Activated naive CD8-positive, alpha-beta T cell treated with anti-CD3 and anti-CD28 coated beads for 36 hours (primary cell): ENCODE results near the gene SFT2D1. TPM values are rescaled to one million over a fixed set of nuclear protein-coding genes. Genes with fewer than 3 reads are reported as not detected.
A peak's percentile ranks its signal among the peaks of the same experiment; 100 is the strongest.
"Not testable (repeated sequence)": the region's sequence is repeated elsewhere in the genome, so short reads cannot be mapped to it uniquely, and the experiment has no call there.

Source experiments
- DNase-seq: peaks from one replicate; pipeline ENCODE4 v3.0.0; 2021
- H3K27ac Mint-ChIP-seq: one replicate; pipeline ENCODE4 v1.8.0; 2022; ENCODE audit warnings: mild to moderate bottlenecking, moderate library complexity, mixed read lengths
- H3K27me3 Mint-ChIP-seq: one replicate; pipeline ENCODE4 v1.8.0; 2022; ENCODE audit warnings: mild to moderate bottlenecking, mixed read lengths
- H3K36me3 Mint-ChIP-seq: one replicate; pipeline ENCODE4 v1.8.0; 2021; ENCODE audit warnings: mild to moderate bottlenecking, mixed read lengths
- H3K4me1 Mint-ChIP-seq: one replicate; pipeline ENCODE4 v1.8.0; 2021; ENCODE audit warnings: mixed read lengths
- H3K4me3 Mint-ChIP-seq: one replicate; pipeline ENCODE4 v1.8.0; 2022; ENCODE audit warnings: mild to moderate bottlenecking, moderate library complexity, mixed read lengths
- H3K9me3 Mint-ChIP-seq: one replicate; pipeline ENCODE4 v1.8.0; 2022; ENCODE audit warnings: mixed read lengths
- total RNA-seq, 2 experiments: library from RNA; stranded (reverse); gene quantifications; one replicate each; pipeline ENCODE4 v1.2.3, GENCODE V29; 2021

SFT2D1 gene
- total RNA-seq, 2 experiments from 2014 or later: 46.3 to 47.5 TPM

DNA sequence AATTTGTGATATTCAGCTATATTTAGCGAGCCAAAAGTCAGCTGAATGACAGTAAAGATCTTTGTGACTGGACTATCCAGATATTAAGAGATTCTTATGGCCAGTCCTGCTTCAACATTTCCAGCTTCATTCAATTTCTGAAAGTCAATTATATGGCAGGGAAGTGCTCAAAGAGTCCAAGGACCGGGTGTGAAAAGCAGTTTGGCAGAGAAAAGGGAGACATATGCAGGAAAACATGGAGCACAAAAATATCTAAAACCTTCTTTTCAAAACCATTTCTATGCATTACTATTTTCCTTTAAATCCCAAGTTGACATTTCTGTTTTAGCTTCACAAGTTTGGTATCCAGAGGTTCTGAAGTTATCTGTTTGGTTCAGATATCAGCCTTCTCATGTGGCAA, 35.4 kb upstream of the SFT2D1 start:
- DNase-seq: no peak
- H3K36me3 Mint-ChIP-seq: peaks cover 8% of the 10 kb centered on the region
- no peak overlapping the region for H3K4me3 Mint-ChIP-seq
- no peaks in the 10 kb centered on the region for H3K27me3 Mint-ChIP-seq
- H3K4me1 Mint-ChIP-seq: peaks cover 24% of the 10 kb centered on the region
- H3K9me3 Mint-ChIP-seq: no peaks in the 10 kb centered on the region
- no peak overlapping the region for H3K27ac Mint-ChIP-seq

DNA sequence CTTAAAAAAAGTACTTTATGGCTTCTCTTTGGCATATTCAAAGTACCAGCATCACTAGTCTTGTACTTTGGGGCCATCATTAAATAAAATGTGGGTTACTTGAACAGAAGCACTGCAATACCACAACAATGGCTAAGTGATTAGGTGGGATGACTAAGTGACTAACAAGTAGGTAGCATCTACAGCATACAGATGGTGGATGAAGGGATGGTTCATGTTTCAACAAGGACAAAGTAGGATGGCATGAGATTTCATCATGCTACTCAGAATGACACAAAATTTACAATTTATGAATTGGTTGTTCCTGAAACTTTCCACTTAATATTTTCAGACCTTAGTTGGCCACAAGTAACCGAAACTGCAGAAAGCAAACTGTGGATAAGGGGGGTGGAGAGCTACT, 32.7 kb upstream of the SFT2D1 start:
- no peaks in the 10 kb centered on the region for H3K27me3 Mint-ChIP-seq
- H3K36me3 Mint-ChIP-seq: peaks cover 8% of the 10 kb centered on the region
- H3K4me3 Mint-ChIP-seq: no peak overlapping the region
- no peak for DNase-seq
- H3K27ac Mint-ChIP-seq: peak overlapping the region; percentile 31
- no peaks in the 10 kb centered on the region for H3K9me3 Mint-ChIP-seq
- H3K4me1 Mint-ChIP-seq: peaks cover 14% of the 10 kb centered on the region

DNA sequence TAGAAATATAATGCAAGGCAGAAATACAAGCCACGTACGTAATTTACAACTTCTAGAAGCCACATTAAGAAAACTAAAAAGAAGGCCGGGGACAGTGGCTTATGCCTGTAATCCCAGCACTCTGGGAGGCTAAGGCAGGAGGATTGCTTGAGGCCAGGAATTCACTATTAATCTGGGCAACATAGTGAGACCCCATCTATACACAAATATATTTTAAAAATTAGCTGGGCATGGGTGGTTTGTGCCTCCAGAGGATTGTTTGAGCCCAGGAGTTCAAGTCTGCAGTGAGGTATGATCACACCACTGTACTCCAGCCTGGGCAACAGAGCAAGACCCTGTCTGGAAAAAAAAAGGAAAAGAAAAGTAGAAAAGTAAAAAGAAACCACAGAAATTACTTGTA, 28.1 kb upstream of the SFT2D1 start:
- DNase-seq: no peak
- Mint-ChIP-seq H3K4me1 (peaks cover 10% of the 10 kb centered on the region), H3K9me3 (no peaks in the 10 kb centered on the region), H3K27me3 (no peaks in the 10 kb centered on the region), H3K27ac (no peak overlapping the region), H3K36me3 (peaks cover 13% of the 10 kb centered on the region), H3K4me3 (no peak overlapping the region)

DNA sequence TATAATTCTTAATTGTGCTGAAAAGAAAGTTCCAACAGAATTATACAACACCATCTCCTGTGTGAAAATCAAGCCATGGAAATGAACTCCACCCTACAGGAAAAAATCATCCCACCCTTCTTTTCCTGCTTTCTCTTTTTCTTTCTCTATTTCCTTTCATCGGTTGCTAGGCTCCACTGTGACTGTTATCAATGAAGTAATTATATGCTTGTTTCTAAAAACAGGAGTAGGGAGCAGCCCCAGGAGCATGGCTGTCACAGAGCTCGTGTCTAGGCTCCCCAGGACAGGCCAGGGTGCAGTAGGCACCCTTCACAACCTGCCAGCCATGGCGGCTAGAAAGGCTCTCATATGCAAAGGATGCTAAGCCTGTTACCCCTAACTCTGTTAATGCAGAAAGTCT, 27.4 kb upstream of the SFT2D1 start:
- Mint-ChIP-seq H3K4me1 (peaks cover 3% of the 10 kb centered on the region), H3K4me3 (no peak overlapping the region), H3K27me3 (no peaks in the 10 kb centered on the region), H3K9me3 (no peaks in the 10 kb centered on the region), H3K27ac (no peak overlapping the region), H3K36me3 (peaks cover 8% of the 10 kb centered on the region)
- DNase-seq: no peak

DNA sequence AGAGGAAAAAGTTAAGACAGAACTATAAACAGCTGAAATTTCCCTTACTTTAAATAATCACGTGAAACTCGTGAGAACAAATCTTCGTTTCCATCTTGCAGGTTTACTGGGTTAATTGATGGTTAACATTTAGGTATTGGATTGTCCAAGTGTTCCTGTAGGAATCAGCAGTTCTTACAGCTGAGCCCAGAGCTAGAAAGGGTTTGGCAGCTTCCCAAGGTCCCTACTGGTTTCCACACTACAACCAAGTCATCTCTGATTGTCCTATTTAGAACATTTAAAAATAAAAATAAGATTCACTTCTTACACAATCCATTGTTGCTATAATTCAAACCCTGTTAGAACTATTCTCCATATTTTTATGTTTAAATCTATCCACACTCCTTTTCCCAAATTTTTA, 24.6 kb upstream of the SFT2D1 start:
- H3K27ac Mint-ChIP-seq: no peak overlapping the region
- DNase-seq: no peak
- no peaks in the 10 kb centered on the region for H3K27me3 Mint-ChIP-seq
- no peaks in the 10 kb centered on the region for H3K9me3 Mint-ChIP-seq
- H3K4me1 Mint-ChIP-seq: no peaks in the 10 kb centered on the region
- H3K4me3 Mint-ChIP-seq: no peak overlapping the region
- peaks cover 4% of the 10 kb centered on the region for H3K36me3 Mint-ChIP-seq

DNA sequence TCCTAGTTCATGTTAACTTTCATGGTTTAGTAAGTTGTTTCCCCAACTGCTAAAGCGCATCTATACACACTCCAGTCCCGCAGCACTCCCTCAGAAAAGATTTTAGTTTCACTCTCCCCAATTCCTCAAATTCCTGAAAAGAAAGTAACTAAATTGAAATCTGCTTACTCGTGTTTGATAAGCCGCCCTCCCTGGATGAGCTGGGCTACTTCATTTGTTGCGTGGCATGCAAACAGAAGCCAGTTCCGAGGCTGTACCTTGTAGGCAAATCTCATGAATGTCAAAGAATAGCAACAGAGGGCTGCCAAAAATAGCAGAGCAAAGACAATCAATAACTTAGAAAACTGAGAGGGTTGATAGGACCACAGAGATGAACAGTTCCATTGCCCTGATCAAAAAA, 23.5 kb upstream of the SFT2D1 start:
- no peak overlapping the region for H3K4me3 Mint-ChIP-seq
- no peak for DNase-seq
- no peak overlapping the region for H3K27ac Mint-ChIP-seq
- no peaks in the 10 kb centered on the region for H3K27me3 Mint-ChIP-seq
- H3K36me3 Mint-ChIP-seq: peaks cover 4% of the 10 kb centered on the region
- H3K4me1 Mint-ChIP-seq: no peaks in the 10 kb centered on the region
- no peaks in the 10 kb centered on the region for H3K9me3 Mint-ChIP-seq

DNA sequence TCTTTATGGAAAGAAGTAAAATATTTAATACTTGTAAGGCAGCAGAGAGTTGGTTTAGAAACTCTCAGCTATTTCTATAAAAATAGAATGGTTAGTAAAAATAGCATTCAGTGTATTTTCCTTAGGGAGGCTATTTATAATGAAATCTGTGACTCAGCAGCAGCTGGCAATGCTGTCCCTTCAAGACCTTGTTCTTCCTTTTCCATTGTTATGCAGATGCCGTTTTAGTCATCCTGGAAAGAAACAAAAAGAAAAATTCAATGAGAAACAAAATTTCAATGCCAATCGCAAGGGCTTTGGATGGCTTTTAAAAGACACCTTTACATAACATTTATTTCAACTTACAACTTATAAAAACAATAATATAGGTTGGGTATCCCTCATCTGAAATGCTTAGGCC, 22.9 kb upstream of the SFT2D1 start:
- Mint-ChIP-seq H3K9me3 (no peaks in the 10 kb centered on the region), H3K27me3 (no peaks in the 10 kb centered on the region), H3K4me3 (no peak overlapping the region), H3K4me1 (no peaks in the 10 kb centered on the region), H3K27ac (no peak overlapping the region), H3K36me3 (peaks cover 4% of the 10 kb centered on the region)
- no peak for DNase-seq

DNA sequence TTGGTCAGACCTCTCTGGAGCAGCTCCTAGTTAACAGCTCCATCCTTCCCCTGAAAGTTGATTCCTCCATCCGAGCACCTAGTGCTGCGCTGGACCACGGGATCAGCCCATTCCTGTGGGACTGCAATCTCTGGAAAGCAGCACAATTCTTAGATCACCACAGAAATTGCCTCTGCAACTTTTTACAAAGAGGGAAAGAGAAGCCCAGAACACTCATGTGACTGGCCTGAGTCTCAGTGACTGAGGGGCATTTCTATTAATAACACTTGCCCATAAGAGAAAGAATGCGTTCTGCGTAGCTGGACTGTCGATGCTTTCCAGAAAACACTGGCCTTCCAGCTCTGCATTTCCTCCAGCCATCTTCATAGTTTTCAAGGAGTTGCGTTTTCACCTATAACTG, 22.1 kb upstream of the SFT2D1 start:
- Mint-ChIP-seq H3K4me3 (no peak overlapping the region), H3K9me3 (no peaks in the 10 kb centered on the region), H3K36me3 (peaks cover 2% of the 10 kb centered on the region), H3K27ac (no peak overlapping the region), H3K27me3 (no peaks in the 10 kb centered on the region), H3K4me1 (no peaks in the 10 kb centered on the region)
- no peak for DNase-seq

DNA sequence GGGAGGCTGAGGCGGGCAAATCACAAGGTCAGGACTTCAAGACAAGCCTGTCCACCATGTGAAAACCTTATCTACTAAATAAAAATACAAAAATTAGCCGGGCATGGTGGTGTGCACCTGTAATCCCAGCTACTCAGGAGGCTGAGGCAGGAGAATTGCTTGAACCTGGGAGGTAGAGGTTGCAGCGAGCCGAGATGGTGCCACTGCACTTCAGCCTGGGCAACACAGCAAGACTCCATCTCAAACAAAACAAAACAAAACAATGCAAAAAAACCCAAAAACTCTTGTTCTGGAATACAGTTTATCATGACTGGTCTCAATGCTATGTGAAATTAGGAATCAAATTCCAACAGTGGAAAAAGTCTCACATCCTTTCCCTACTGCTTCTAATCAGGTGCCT, 20.1 kb upstream of the SFT2D1 start:
- H3K27me3 Mint-ChIP-seq, H3K4me3 Mint-ChIP-seq, H3K27ac Mint-ChIP-seq, H3K4me1 Mint-ChIP-seq, H3K36me3 Mint-ChIP-seq, DNase-seq, H3K9me3 Mint-ChIP-seq: not testable (repeated sequence)

DNA sequence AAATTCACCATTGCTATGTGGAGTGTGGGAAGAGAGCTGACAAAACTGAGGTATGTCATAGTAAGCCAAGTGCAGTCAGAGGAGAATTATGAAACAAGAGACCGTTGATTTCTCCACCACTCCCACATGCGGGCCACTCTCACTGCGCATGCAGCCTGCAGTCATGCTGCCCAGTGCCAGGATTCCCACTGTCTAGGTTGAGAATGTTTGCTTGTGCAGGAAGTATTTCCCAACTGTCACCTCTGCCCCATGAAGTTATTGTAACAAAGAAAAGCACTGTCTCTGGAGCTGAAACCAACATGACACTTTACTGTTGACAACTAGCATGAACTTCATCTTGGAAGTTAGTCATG, 18.7 kb upstream of the SFT2D1 start:
- H3K27me3 Mint-ChIP-seq: peaks cover 9% of the 10 kb centered on the region
- H3K36me3 Mint-ChIP-seq: no peaks in the 10 kb centered on the region
- no peaks in the 10 kb centered on the region for H3K4me1 Mint-ChIP-seq
- H3K4me3 Mint-ChIP-seq: no peak overlapping the region
- H3K27ac Mint-ChIP-seq: no peak overlapping the region
- peaks cover 5% of the 10 kb centered on the region for H3K9me3 Mint-ChIP-seq
- no peak for DNase-seq

DNA sequence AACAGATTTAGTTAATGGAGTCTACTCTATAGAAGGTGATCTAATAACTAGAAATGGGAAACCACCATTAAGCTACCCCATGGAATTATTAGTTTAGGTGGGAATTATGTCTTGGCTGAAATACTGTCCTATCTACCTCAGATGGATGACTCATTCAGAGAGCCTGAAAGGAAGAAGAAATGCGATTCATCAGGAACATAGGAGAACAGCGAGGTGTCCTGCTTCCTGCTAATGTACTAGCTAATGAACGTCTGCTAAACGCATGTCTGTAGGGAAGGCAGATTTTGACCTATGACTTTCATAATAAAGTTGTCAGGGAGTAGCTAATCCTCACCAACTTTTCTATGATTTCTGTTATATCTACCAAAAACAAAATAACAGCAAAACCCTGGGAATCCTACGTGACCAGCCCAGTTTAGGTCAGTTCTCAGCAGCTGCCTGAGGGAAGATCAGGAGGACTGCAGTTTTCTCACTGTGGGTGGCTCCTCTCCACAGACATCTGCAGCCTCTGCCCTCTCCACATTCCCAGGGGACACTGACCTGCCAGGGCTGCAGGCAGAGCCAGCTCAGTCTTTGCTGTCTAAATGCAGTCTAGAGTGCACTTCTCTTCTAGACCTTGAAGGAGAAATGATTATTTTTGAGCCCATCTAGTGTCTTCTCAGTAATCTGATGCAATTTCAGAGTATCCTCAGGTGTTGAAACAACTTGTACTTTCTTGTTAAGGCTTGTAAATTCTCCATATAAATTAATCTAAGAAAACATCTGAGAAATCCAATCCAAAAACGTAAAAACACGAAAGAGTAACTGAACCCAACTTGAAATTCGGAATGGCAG, 18.1 kb upstream of the SFT2D1 start:
- Mint-ChIP-seq H3K27ac (no peak overlapping the region), H3K36me3 (no peaks in the 10 kb centered on the region), H3K9me3 (peaks cover 5% of the 10 kb centered on the region), H3K4me1 (no peaks in the 10 kb centered on the region), H3K27me3 (peaks cover 9% of the 10 kb centered on the region), H3K4me3 (no peak overlapping the region)
- no peak for DNase-seq

DNA sequence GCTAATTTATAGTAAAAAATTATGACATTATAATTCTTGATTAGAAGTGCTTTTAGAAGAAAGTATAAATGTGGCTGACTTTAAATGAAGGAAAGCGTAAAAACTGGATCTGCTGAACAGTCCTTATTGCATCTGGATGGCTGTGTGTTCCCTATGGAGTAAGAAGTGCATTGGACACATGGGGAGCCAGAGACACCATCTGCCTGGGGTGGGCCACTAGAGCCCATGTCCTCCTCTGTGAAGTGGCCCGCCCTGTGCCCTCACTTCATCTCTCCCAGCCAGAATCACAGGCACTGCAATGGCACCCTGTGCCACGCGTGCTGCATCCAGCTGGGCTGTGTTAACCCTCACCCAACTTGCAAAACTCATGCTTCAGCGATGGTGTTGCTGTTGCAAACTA, 13.2 kb upstream of the SFT2D1 start:
- H3K4me3 Mint-ChIP-seq: no peak overlapping the region
- H3K27me3 Mint-ChIP-seq: peaks cover 9% of the 10 kb centered on the region
- no peaks in the 10 kb centered on the region for H3K36me3 Mint-ChIP-seq
- DNase-seq: no peak
- H3K4me1 Mint-ChIP-seq: no peaks in the 10 kb centered on the region
- H3K27ac Mint-ChIP-seq: no peak overlapping the region
- H3K9me3 Mint-ChIP-seq: peaks cover 14% of the 10 kb centered on the region

DNA sequence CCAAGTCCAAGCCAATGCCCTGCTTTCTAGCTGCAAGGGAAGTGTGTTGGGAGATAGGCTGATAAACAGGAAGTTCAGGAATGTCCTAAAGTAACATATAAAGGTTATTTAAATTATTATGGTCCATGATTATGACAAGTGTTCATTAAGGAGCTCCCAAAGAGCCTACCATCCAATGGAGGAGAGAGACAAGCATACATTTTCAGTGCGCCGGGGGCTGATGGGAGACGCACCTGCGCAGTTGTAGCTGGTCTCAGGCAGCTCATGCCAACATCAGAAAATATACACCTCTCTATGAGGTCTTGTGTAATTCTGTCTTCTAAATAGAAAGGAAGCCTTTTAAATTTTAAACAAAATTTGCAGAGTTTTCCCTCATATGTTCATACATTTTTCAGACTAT, 12.6 kb upstream of the SFT2D1 start:
- no peak for DNase-seq
- Mint-ChIP-seq H3K4me3 (no peak overlapping the region), H3K36me3 (no peaks in the 10 kb centered on the region), H3K9me3 (peaks cover 17% of the 10 kb centered on the region), H3K27me3 (peaks cover 9% of the 10 kb centered on the region), H3K27ac (no peak overlapping the region), H3K4me1 (no peaks in the 10 kb centered on the region)

DNA sequence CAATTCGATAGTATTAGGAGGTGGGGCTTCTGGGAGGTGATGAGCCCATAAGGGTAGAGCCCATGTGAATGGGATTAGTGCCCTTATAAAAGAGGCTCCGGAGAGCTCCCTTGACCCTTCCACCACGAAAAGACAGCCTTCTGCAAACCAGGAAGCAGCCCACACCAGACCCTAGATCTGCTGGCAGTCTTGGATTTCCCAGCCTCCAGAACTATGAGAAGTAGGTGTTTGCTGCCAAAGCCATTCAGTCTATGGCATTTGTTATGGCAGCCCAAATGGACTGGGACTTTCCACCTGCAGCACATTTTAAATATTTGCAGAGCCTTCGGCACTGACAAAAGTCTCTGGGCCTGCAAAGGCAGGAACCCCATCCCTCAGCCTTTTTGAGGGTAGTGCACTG, 11.8 kb upstream of the SFT2D1 start:
- Mint-ChIP-seq H3K27ac (no peak overlapping the region), H3K36me3 (peaks cover 6% of the 10 kb centered on the region), H3K4me1 (no peaks in the 10 kb centered on the region), H3K9me3 (peaks cover 24% of the 10 kb centered on the region), H3K4me3 (no peak overlapping the region), H3K27me3 (peaks cover 9% of the 10 kb centered on the region)
- DNase-seq: no peak

DNA sequence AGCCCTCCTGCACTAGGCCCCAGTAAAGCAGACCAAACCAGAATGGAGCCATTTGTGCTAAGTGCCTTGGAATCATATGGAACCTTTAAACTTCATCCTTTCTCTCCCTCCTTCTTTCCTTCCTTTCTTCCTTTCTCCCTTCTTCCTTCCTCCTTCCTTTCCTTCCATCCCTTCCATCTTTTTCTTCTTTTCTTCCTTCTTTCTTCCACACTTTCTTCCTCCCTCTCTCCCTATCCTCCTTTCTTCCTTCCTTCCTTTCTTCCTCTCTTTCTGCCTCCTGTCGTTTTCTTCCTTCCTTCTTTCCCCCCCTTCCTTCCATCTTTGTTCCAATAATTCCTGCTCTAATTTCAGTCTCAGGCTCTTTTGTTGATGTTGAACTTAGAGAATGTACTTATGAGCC, 11.2 kb upstream of the SFT2D1 start:
- Mint-ChIP-seq H3K4me3 (no peak overlapping the region), H3K27ac (no peak overlapping the region), H3K4me1 (peaks cover 3% of the 10 kb centered on the region), H3K9me3 (peaks cover 25% of the 10 kb centered on the region), H3K36me3 (peaks cover 6% of the 10 kb centered on the region), H3K27me3 (peaks cover 7% of the 10 kb centered on the region)
- no peak for DNase-seq

DNA sequence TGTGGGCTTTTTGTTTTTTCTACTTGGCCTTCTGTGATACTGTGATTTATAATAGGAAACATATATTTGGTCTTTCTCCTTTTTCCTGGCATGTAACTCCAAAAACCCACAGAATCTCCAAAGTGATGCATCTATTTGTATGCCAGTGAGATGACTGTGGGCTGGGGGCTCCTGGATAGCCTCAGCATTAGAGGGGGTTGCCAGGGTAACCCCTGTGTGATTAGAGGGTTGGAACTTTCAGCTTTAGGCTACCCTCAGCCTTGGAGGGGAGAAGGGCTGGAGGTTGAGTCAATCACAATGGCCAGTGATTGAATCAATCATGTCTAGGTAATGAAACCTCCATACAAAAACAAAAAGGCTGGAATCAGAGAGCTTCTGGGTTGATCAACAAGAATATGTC, 10.6 kb upstream of the SFT2D1 start:
- H3K27ac Mint-ChIP-seq: no peak overlapping the region
- peaks cover 9% of the 10 kb centered on the region for H3K4me1 Mint-ChIP-seq
- no peak overlapping the region for H3K4me3 Mint-ChIP-seq
- peaks cover 6% of the 10 kb centered on the region for H3K36me3 Mint-ChIP-seq
- H3K27me3 Mint-ChIP-seq: peaks cover 3% of the 10 kb centered on the region
- H3K9me3 Mint-ChIP-seq: peaks cover 21% of the 10 kb centered on the region
- no peak for DNase-seq
